Kidney (tissue), 14 donors: ENCODE measurements around the gene WDFY3. TPM values are rescaled to one million over a fixed set of nuclear protein-coding genes. Genes with fewer than 3 reads are reported as not detected.

Experiments used
- DNase-seq, 5 donors: peaks; one replicate each; pipeline ENCODE4 v3.0.0-alpha.2; 2013 to 2020
- FAIRE-seq: peaks from 2 replicates; lab custom pipeline; 2012; peaks lifted over from hg19 to GRCh38; lab: Jason Lieb, UNC
- H3K27ac ChIP-seq, 2 donors: one replicate each; pipeline ENCODE4 v1.7.0; 2013; ENCODE audit warnings: low read depth in 2 of 2, low read length in 2 of 2, inconsistent platforms in 1 of 2
- H3K27me3 ChIP-seq: one replicate; pipeline ENCODE4 v1.7.1; 2013; ENCODE audit warnings: low read length, inconsistent platforms; ENCODE audit not compliant: control insufficient read depth, insufficient read depth
- H3K36me3 ChIP-seq, 3 donors: one replicate each; pipeline versions ENCODE4 v1.7.0 to v1.7.1; 2013; ENCODE audit warnings: low read length in 3 of 3, control low read depth in 1 of 3, inconsistent platforms in 1 of 3; ENCODE audit not compliant: insufficient read depth in 3 of 3, control insufficient read depth in 2 of 3
- H3K4me1 ChIP-seq, 3 donors: one replicate each; pipeline versions ENCODE4 v1.7.0 to v1.7.1; 2013; ENCODE audit warnings: low read length in 3 of 3, inconsistent platforms in 1 of 3, low read depth in 1 of 3; ENCODE audit not compliant: control insufficient read depth in 2 of 3, insufficient read depth in 2 of 3
- H3K4me3 ChIP-seq, 3 donors: one replicate each; pipeline versions ENCODE4 v1.7.0 to v1.8.1; 2013; ENCODE audit warnings: low read length in 3 of 3, control low read depth in 1 of 3, inconsistent platforms in 1 of 3
- H3K9ac ChIP-seq, 3 donors: one replicate each; pipeline versions ENCODE4 v1.7.0 to v1.7.1; 2013; ENCODE audit warnings: low read length in 3 of 3, control low read depth in 1 of 3, inconsistent platforms in 1 of 3
- H3K9me3 ChIP-seq, 3 donors: one replicate each; pipeline versions ENCODE4 v1.7.0 to v1.7.1; 2013; ENCODE audit warnings: low read length in 3 of 3, control low read depth in 1 of 3, inconsistent platforms in 1 of 3; ENCODE audit not compliant: control insufficient read depth in 2 of 3, insufficient read depth in 1 of 3
- CTCF ChIP-seq: IDR thresholded peaks from 3 replicates; pipeline ENCODE4 v1.5.1; 2012; ENCODE audit warnings: mild to moderate bottlenecking, moderate library complexity, borderline replicate concordance; ENCODE audit not compliant: insufficient read depth; ENCODE audit errors: extremely low read depth
- intact Hi-C: fragments of 100-400 bp; cut with DNase I; formaldehyde crosslinking; loops from one replicate; pipeline ENCODE4 v1.11.1; 2022
- polyA plus RNA-seq: library from polyadenylated mRNA; stranded (reverse); fragments of 350-450 nt; fragmentation: Illumina TruSeq; extraction: RNeasy Lipid Tissue Mini Kit (QIAGEN cat#74804); gene quantifications from one replicate; pipeline ENCODE4 v1.2.3, GENCODE V29; 2014; ENCODE audit warnings: low read depth, low replicate concordance; ENCODE audit not compliant: insufficient read depth
- total RNA-seq: library from RNA; stranded (reverse); fragmentation: NEBNext Ultra II Directional; extraction: Animal tissue kit (Norgen Biotek cat#: 25700); gene quantifications from one replicate; pipeline ENCODE4 v1.2.1, GENCODE V29; 2021
- donor health status: control.
- donor health status: control.
- donor health status: control.
- donor health status: control.
- donor health status: control.
- donor health status: DM: yes; HTN: yes; CAD: no.
- donor health status: Normal renal cell carcinoma (clear cell type).

The WDFY3 gene
- total and polyA plus RNA-seq, 2 donors from 2014 or later, result 9.4 to 151 TPM

DNA sequence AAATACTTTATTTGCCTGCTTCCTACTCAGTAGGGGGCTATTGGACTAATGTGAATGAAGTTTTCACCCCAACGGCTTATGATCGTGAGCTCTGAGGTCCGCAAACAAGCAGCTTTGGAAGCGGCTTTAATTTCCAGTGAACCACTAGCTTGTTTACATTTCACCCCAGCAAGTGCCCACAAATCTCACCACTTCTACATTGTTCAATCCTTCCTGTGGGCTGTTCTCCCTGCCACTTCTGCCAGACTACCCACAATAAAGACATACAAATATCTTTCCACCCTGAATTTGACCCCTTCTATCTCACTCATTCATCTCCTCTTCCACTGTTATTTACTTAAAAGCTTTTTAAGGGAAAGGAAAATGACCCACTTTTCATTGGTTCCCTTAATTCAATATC lies 285.5 kb downstream of the WDFY3 start:
- Histone ChIP-seq H3K36me3 (peaks cover 3 to 66% (median 35%) of the 10 kb centered on the region in 3 donors), H3K4me1 (peaks cover 0 to 33% (median 0%) of the 10 kb centered on the region in 3 donors), H3K27me3 (no peaks in the 10 kb centered on the region), H3K4me3 (no peak overlapping the region), H3K9ac (no peak overlapping the region), H3K9me3 (no peaks in the 10 kb centered on the region), H3K27ac (peak overlapping the region; percentile 44 to 62)
- FAIRE-seq (no peak), DNase-seq (no peak)
- intact Hi-C loops, result no loop called here
- TF ChIP-seq CTCF, result no peak

GRCh38 chr4:84678976-84679744 lies 287.3 kb downstream of the WDFY3 start:
- H3K4me1 ChIP-seq, result peaks cover 0 to 27% (median 0%) of the 10 kb centered on the region in 3 donors

DNA sequence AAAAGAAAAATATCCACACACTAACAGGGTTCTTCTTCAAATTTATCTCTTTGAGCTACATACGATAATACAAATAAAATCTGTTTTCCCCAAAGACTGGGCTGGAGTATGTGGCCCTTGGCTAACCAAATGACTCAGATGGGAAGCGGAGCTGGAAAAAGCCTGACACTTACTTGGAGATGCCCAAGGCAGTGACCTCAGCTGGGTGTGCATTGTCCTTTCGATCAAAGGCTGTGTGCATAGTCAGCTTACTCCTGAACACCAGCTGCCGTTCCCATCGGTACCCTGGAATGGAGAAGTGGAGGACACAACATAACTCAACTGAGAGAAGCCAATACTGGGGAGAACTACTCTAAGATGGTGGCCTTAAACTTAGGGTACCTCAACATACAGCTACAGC lies 288.5 kb downstream of the WDFY3 start:
- Histone ChIP-seq H3K9ac (no peak overlapping the region), H3K27ac (no peak overlapping the region), H3K9me3 (no peaks in the 10 kb centered on the region), H3K4me1 (peaks cover 0 to 20% (median 0%) of the 10 kb centered on the region in 3 donors), H3K27me3 (no peaks in the 10 kb centered on the region), H3K36me3 (peaks cover under 1 to 62% (median 34%) of the 10 kb centered on the region in 3 donors), H3K4me3 (no peak overlapping the region)
- intact Hi-C loops, result no loop called here
- no peak for DNase-seq
- TF ChIP-seq CTCF, result no peak
- FAIRE-seq, result no peak

More at GRCh38 chr4:84678976-84679744, 287.3 kb downstream of the WDFY3 start:
- Histone ChIP-seq H3K27me3 (no peaks in the 10 kb centered on the region), H3K36me3 (peaks cover 3 to 67% (median 43%) of the 10 kb centered on the region in 3 donors), H3K9me3 (no peaks in the 10 kb centered on the region), H3K9ac (no peak overlapping the region), H3K4me3 (no peak overlapping the region), H3K27ac (no peak overlapping the region)
- TF ChIP-seq CTCF, result no peak
- DNase-seq, result no peak
- intact Hi-C loops, result no loop called here
- FAIRE-seq, result no peak
